Testis (tissue), 2 donors: ENCODE measurements around the gene FAM181A.

Experiments used
- POLR2A ChIP-seq: fragments of 450-650 bp; IDR thresholded peaks from one replicate; pipeline ENCODE4 v1.6.1; 2017; ENCODE audit warnings: antibody characterized with exemption, mild to moderate bottlenecking, moderate library complexity
- TF ChIP-seq, protein P1 (sequence below), 3 experiments: fragments of 450-650 bp in 2 of 3; fragments of 200-600 bp in 1 of 3; sonication (generic) in 1 of 3; IDR thresholded peaks; one replicate each; pipeline ENCODE4 v1.5.1; 2016 to 2019; ENCODE audit warnings: antibody characterized with exemption in 3 of 3, mild to moderate bottlenecking in 2 of 3, moderate library complexity in 1 of 3

DNA sequence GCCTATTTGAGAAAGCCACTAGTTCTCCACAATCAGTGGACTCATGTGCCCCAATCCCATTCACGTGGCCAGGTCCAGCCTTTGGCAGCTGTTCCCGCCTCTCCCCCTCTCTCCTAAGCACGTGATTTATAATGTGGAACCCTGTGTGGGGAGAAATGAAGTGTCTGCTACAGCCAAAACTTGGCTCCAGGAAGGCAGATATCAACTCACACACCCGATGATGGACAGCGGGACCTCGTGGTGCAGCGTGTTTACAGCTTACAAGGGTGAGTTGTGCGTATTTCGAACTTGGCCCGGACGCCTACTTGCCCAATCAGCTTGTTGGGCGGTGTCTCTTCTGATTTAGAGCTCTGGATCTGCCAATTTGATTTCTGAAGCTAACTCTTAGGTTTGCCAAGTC lies 38.1 kb upstream of the FAM181A start:
- TF ChIP-seq, protein P1, sequence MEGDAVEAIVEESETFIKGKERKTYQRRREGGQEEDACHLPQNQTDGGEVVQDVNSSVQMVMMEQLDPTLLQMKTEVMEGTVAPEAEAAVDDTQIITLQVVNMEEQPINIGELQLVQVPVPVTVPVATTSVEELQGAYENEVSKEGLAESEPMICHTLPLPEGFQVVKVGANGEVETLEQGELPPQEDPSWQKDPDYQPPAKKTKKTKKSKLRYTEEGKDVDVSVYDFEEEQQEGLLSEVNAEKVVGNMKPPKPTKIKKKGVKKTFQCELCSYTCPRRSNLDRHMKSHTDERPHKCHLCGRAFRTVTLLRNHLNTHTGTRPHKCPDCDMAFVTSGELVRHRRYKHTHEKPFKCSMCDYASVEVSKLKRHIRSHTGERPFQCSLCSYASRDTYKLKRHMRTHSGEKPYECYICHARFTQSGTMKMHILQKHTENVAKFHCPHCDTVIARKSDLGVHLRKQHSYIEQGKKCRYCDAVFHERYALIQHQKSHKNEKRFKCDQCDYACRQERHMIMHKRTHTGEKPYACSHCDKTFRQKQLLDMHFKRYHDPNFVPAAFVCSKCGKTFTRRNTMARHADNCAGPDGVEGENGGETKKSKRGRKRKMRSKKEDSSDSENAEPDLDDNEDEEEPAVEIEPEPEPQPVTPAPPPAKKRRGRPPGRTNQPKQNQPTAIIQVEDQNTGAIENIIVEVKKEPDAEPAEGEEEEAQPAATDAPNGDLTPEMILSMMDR (IDR thresholded peaks at IDR 0.05): no peak
- no peak for TF ChIP-seq POLR2A
